ENCODE results near the gene NUB1.

The NUB1 gene

DNA sequence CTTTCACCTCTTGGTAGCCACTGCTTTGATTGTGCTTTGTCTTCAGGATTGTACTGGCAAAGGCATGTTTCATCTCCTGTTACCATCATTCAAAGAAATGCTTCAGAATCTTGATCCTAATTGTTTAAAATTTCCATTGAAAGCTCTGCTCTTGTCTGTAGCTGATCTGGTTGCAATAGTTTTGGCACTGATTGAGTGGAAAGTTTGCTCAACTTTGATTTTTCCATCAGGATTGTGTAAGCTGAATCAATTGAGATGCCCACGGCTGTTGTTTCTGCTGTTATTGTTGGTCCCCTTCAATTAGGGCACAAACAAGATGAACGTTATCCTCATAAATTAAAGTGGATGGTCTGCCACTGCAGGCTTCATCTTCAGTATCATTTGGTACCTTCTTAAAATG lies 14.6 kb upstream of the NUB1 start:
- H3F3A ChIP-seq (ENCODE audit: control insufficient read depth, insufficient read depth), result no peaks in the 10 kb centered on the region
- no peaks in the 10 kb centered on the region for H3K4me1 ChIP-seq (ENCODE audit: control insufficient read depth, low read length)
- TF ChIP-seq, protein P1, sequence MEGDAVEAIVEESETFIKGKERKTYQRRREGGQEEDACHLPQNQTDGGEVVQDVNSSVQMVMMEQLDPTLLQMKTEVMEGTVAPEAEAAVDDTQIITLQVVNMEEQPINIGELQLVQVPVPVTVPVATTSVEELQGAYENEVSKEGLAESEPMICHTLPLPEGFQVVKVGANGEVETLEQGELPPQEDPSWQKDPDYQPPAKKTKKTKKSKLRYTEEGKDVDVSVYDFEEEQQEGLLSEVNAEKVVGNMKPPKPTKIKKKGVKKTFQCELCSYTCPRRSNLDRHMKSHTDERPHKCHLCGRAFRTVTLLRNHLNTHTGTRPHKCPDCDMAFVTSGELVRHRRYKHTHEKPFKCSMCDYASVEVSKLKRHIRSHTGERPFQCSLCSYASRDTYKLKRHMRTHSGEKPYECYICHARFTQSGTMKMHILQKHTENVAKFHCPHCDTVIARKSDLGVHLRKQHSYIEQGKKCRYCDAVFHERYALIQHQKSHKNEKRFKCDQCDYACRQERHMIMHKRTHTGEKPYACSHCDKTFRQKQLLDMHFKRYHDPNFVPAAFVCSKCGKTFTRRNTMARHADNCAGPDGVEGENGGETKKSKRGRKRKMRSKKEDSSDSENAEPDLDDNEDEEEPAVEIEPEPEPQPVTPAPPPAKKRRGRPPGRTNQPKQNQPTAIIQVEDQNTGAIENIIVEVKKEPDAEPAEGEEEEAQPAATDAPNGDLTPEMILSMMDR (IDR thresholded peaks at IDR 0.05; ENCODE audit: low read depth, low read length, poor library complexity, severe bottlenecking), result no peak
- TF ChIP-seq EZH2phosphoT487 (IDR thresholded peaks at IDR 0.05; ENCODE audit: borderline replicate concordance, low read length), result no peak
- no peaks in the 10 kb centered on the region for H4K20me1 ChIP-seq (ENCODE audit: control insufficient read depth, insufficient read depth, low read depth, low read length)
- no peaks in the 10 kb centered on the region for H3K9me2 ChIP-seq (replicated peaks; ENCODE audit: control insufficient read depth, low read length)
- no peaks in the 10 kb centered on the region for H3K27me3 ChIP-seq (ENCODE audit: control insufficient read depth, low read length)
- no peaks in the 10 kb centered on the region for H3K79me2 ChIP-seq (ENCODE audit: control insufficient read depth, low read length)
- peaks cover 10% of the 10 kb centered on the region; the same call in 1 of the 2 replicates for H3K9me3 ChIP-seq (ENCODE audit: control insufficient read depth, insufficient read depth, low read length)
- no peak overlapping the region for H3K27ac ChIP-seq (ENCODE audit: low read depth, low read length)
- H3K4me3 ChIP-seq (ENCODE audit: low read length), result no peak overlapping the region
- no peak overlapping the region for H3K4me2 ChIP-seq (ENCODE audit: low read length)
- no peaks in the 10 kb centered on the region for H3K36me3 ChIP-seq (ENCODE audit: control insufficient read depth, low read length)

DNA sequence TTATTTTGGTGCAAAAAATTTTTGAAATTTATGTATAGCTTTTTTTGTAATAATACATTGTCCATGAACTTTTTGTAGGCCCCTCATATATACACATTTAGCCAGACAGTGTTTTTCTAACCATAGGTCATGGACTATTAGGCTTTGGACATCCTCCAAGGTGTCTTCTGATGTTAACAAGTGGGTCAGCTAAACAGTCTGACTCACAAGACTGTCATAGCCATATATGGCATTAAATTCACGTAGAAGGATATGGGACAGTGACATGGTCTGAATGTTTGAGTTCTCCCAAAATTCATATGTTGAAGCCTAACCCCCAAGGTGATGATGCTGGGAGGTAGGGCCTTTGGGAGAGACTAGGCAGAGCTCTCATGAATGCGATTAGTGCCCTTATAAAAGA lies 14.0 kb upstream of the NUB1 start:
- Histone ChIP-seq H3K27ac (ENCODE audit: low read depth, low read length) (no peak overlapping the region), H3K4me1 (ENCODE audit: control insufficient read depth, low read length) (no peaks in the 10 kb centered on the region), H3K27me3 (ENCODE audit: control insufficient read depth, low read length) (no peaks in the 10 kb centered on the region), H4K20me1 (ENCODE audit: control insufficient read depth, insufficient read depth, low read depth, low read length) (no peaks in the 10 kb centered on the region), H3K36me3 (ENCODE audit: control insufficient read depth, low read length) (no peaks in the 10 kb centered on the region), H3F3A (ENCODE audit: control insufficient read depth, insufficient read depth) (no peaks in the 10 kb centered on the region), H3K9me3 (ENCODE audit: control insufficient read depth, insufficient read depth, low read length) (peaks cover 4% of the 10 kb centered on the region; the same call in 1 of the 2 replicates), H3K9me2 (replicated peaks; ENCODE audit: control insufficient read depth, low read length) (no peaks in the 10 kb centered on the region), H3K79me2 (ENCODE audit: control insufficient read depth, low read length) (no peaks in the 10 kb centered on the region), H3K4me3 (ENCODE audit: low read length) (no peak overlapping the region), H3K4me2 (ENCODE audit: low read length) (no peak overlapping the region)
- TF ChIP-seq, protein P1 (IDR thresholded peaks at IDR 0.05; ENCODE audit: low read depth, low read length, poor library complexity, severe bottlenecking), result no peak
- no peak for TF ChIP-seq EZH2phosphoT487 (IDR thresholded peaks at IDR 0.05; ENCODE audit: borderline replicate concordance, low read length)

DNA sequence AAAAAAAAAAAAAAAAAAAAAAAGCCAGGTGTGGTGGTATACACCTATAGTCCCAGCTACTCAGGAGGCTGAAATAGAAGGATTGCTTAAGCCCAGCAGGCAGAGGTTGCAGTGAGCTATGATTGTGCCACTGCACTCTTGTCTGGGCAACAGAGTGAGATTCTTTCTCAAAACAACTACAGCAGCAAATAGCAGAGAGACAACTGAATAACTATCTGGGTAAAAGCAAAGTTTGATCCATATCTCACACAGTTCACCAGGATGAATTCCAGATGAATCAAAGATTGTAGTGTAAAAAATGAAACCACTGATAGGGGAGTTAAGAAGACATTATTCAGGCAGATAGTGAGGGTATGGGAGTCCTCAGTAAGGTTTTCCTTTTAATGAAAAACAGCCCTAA lies 11.4 kb upstream of the NUB1 start:
- Histone ChIP-seq H3K4me2 (ENCODE audit: low read length) (no peak overlapping the region), H4K20me1 (ENCODE audit: control insufficient read depth, insufficient read depth, low read depth, low read length) (no peaks in the 10 kb centered on the region), H3K79me2 (ENCODE audit: control insufficient read depth, low read length) (no peaks in the 10 kb centered on the region), H3K27ac (ENCODE audit: low read depth, low read length) (no peak overlapping the region), H3K9me2 (replicated peaks; ENCODE audit: control insufficient read depth, low read length) (no peaks in the 10 kb centered on the region), H3K36me3 (ENCODE audit: control insufficient read depth, low read length) (no peaks in the 10 kb centered on the region), H3K27me3 (ENCODE audit: control insufficient read depth, low read length) (no peaks in the 10 kb centered on the region), H3K9me3 (ENCODE audit: control insufficient read depth, insufficient read depth, low read length) (peaks cover 3% of the 10 kb centered on the region; the same call in 1 of the 2 replicates), H3F3A (ENCODE audit: control insufficient read depth, insufficient read depth) (no peaks in the 10 kb centered on the region), H3K4me1 (ENCODE audit: control insufficient read depth, low read length) (no peaks in the 10 kb centered on the region), H3K4me3 (ENCODE audit: low read length) (no peak overlapping the region)
- TF ChIP-seq, protein P1 (IDR thresholded peaks at IDR 0.05; ENCODE audit: low read depth, low read length, poor library complexity, severe bottlenecking), result no peak
- TF ChIP-seq EZH2phosphoT487 (IDR thresholded peaks at IDR 0.05; ENCODE audit: borderline replicate concordance, low read length), result no peak
